GM21619 (cell line): ENCODE measurements around the gene ACAN.

Source experiments
- ATAC-seq: cut with Tn5 transposase; IDR thresholded peaks from one replicate; pipeline ENCODE4 v1.9.1; 2021; ENCODE audit not compliant: unreplicated experiment

The ACAN gene

GRCh38 chr15:88876573-88876972 is 73.3 kb downstream of the ACAN start:
- ATAC-seq = no peak

- no peak for ATAC-seq
Measured at GRCh38 chr15:88877415-88877814, 74.2 kb downstream of the ACAN start.

DNA sequence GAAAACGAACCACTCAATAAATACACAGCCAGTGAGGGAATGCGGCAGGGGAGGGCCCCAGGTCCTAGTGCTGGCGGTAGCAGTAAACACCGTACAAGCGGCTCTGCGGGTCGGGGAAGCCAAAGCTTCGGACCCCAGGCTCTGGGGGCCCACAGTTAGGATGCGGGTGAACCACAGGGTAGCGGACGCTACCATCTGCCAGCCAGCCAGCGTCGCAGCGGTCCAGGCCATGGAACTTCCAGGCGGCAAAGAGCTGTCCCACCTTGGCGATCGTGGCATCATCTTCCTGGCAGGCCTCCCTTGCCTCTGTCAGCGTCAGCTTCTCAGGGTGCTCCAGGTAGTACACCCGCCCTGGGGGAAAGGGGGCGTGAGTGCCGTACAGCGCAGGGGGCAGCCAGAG is 74.7 kb downstream of the ACAN start:
- ATAC-seq = no peak

DNA sequence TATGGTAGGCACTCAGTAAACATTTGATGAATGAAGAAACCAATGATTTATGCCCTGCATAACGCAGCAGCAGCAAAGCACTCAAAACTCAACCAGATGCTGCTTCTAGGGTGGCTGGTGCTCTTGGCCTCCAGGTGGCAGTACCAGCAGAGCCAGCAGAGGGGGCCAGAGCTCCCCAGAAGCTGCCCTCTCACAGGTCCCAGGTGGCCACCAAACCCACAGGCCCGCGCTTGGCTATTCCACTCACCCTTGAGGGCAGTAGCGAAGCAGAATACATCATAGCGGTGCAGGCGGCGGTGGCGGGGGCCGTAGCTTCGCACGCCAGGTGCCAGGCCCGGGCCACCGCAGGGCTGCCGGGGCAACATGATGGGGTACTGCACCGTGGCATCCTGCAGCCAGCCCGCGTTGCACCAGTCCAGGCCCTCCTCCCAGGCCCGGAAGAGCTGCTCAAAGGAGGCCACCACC is 75.5 kb downstream of the ACAN start:
- ATAC-seq = peak; percentile 71

DNA sequence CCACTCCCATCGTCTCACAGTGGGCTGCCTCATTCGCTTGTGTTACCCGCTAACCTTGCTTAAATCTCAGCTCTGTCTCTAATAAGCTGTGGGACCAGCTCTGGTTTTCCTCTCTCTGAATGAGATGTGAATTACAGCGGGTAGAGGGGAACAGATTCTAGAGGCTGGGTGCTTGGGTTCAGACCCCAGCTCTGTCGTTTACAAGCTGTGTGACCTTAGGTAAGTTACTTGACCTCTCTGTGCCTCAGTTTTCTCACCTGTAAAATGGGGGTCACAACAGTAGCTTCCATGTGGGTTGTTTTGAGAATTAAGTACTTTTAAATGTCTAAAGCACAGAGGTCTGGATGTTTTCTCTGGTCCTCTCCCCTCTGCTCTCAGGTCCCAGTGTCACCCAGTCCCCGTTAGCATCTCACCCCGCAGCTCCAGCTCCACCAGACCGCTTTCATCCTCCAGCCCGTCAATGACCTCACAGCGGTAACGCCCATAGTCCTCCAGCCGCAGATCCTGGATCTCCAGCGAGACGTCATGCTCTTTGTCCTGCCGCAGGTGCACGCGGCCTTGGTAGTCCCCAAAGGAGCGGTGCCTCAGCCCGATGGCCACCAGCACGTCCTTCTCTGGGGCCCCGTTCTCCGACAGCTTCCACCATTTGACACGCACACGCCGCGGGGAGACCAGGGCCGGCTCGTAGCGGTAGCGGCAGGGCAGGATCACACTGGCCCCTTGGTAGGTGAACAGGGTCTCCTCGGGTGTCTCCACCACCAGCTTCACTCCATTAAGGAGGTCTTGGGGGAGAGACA is 77.9 kb downstream of the ACAN start:
- ATAC-seq = no peak

GRCh38 chr15:88881775-88882174 is 78.5 kb downstream of the ACAN start:
- no peak for ATAC-seq

DNA sequence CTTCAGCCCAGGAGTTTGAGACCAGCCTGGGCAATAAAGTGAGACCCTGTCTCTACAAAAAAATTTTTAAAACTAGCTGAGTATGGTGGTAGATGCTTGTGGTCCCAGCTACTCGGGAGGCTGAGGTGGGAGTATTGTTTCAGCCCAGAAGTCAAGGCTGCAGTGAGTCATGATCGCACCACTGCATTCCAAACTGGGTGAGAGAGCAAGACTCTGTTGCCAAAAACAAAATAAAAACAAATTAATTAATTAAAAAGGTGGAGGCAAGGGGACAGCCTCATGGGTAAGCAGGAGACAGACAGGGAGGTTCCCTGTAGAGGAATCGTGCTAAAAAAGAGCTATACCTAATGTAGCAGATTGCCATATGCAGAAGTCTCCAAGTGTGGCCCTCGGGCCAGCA is 79.5 kb downstream of the ACAN start:
- ATAC-seq = no peak

- no peak for ATAC-seq
Measured at GRCh38 chr15:88887068-88887580, 83.9 kb downstream of the ACAN start.

- no peak for ATAC-seq
Measured at GRCh38 chr15:88888719-88889118, 85.5 kb downstream of the ACAN start.

DNA sequence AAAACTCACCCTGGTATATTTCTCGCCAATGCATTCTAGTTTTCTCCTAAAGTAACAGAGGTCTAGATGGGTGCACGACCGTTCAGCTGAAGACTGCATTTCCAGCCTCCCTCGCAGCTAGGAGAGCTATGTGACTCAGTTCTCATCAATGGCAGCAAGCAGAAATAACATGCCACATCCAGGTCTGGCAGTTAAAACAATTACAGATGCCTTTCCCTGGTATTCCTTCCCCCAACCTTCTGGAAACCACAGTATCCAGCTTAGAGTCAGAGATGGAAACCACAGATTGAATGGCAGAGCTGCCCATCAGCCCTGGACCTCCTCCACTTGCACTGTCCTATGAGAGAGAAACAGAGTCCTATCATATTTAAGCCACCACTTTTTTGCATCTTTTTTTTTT is 87.3 kb downstream of the ACAN start:
- no peak for ATAC-seq

- ATAC-seq = no peak
Measured at GRCh38 chr15:88891540-88892254, 88.5 kb downstream of the ACAN start.

DNA sequence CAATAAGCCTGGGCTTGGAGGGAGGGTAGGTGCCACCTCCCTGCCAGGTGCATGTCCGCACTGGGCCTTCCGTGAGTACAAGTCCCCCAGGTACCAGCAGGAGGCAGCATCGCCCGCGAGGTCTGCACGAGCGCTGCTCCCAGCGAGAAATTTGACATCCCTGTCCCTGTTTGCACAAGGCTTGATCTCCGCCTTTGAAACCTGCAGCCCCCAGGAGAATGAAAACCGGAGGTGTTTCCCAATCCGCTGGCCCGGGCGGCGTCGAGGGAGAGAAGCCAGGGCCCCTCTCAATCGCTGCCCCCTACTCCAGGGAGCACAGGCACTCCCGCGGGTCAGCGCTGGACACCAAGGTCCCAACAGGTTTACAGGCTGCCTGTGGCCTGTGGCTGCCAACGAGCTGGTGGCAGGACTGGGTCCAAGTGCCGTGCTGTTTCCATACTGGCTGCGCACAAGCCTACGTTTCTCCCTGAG is 91.1 kb downstream of the ACAN start:
- ATAC-seq = peak; percentile 65

GRCh38 chr15:88894819-88895767 is 91.9 kb downstream of the ACAN start, which contains the start of gene HAPLN3:
Gene HAPLN3, minus strand, starts transcription at chr15:88895544. Its CDS starts 8,246 bp downstream, at chr15:88887298.
- ATAC-seq = peak; percentile 31

GRCh38 chr15:88896333-88897033 is 93.2 kb downstream of the ACAN start:
- no peak for ATAC-seq

GRCh38 chr15:88897142-88897455 is 93.9 kb downstream of the ACAN start:
- no peak for ATAC-seq

GRCh38 chr15:88897456-88898194 is 94.4 kb downstream of the ACAN start:
- ATAC-seq = peak; percentile 49

DNA sequence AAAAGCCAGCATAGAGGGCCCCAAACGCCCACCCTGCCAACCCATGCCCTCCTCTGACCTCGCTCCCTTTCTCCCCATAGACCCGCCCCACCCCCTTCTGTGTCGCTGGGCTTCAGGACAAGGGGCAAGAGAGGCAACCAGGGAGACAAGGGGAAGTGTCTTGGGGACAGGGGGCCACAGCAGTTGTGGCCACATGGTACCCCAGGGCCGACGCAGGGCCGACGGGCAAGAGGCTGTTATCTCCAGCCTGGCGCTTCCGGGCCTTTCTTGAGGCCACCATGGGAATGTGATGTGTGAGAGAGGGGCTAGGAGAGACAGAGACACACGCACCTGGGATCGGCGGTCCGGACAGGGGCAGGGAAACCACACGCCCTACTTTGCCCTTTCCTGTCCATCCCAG is 95.5 kb downstream of the ACAN start:
- no peak for ATAC-seq

DNA sequence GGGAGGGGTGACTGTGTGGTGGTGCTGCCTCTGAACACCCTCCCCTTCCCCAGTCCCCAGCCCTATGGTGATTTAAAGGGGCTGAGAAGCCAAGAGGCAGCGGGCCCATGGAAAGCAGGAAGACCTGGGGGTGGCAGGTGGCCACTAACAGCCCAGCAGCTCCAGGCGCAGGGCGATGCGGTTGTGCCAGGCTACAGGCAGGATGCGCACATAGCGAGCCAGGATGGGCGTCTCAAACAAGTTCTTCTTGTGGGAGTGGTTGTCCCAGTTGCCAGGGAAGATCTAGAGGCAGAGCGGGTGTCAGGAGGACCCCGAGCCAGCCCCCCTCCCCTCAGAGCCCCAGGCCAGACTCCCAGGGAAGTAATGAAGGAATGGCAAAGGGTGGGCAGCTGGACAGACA is 96.0 kb downstream of the ACAN start:
- ATAC-seq = no peak

DNA sequence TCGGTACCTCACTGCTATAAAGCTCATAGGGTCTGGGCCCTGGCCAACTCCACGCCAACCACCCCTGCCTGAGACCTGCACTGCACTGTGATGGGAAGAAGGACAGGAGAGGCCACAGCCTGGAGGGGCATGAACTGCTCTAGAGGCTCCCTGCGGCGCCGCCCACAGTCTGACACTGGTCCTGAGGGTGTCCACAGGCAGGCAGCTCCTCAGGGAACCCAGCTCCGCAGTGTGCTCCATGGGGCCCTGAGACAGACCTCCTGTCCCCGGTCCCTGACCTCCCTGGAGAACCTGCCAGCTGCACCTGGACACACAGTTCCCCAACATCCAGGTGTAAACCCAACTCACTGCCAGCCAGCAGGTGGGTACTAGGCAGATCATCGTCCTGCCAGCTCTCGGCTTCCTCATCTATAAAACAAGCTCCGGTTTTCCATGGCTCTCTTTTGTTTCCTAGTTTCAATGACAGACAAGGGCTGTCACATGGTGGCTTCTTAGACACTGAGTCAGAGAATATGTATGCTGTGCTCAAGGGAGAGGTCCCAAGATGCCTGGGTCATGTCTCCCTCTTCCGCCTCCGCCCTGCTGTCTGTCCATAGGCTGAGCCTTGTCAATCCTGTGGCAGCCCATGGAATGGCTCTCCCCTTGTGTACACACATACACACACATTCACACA is 97.2 kb downstream of the ACAN start:
- no peak for ATAC-seq
